Calu3 (cell line): Measurements from ENCODE around the gene USP12. TPM values are rescaled to one million over a fixed set of nuclear protein-coding genes. Genes with fewer than 3 reads are reported as not detected.

ENCODE experiments used
- BruUV-seq: library from RNA; stranded (reverse); fragments of 400-500 nt; replicated peaks from 2 replicates; lab custom pipeline; 2021; lab: Mats Ljungman, UMichigan
- CTCF ChIA-PET: fragments of 300-600 bp; sonication (Branson Sonifier 250); formaldehyde crosslinking; loops from one replicate; lab custom pipeline; 2022; ENCODE audit warnings: antibody characterized with exemption; lab: Charles Lee
- DNase-seq: peaks from one replicate; pipeline ENCODE4 v3.0.0; 2022
- H3K27ac Mint-ChIP-seq: one replicate; pipeline ENCODE4 v1.8.0; 2022; ENCODE audit warnings: mixed read lengths; ENCODE audit not compliant: unreplicated experiment
- H3K27me3 Mint-ChIP-seq: one replicate; pipeline ENCODE4 v1.8.0; 2022; ENCODE audit warnings: mixed read lengths; ENCODE audit not compliant: unreplicated experiment
- H3K36me3 Mint-ChIP-seq: one replicate; pipeline ENCODE4 v1.8.0; 2022; ENCODE audit warnings: mild to moderate bottlenecking, moderate library complexity, mixed read lengths; ENCODE audit not compliant: insufficient read depth, unreplicated experiment
- H3K4me1 Mint-ChIP-seq: one replicate; pipeline ENCODE4 v1.8.0; 2022; ENCODE audit warnings: mild to moderate bottlenecking, low read depth, mixed read lengths; ENCODE audit not compliant: unreplicated experiment
- H3K4me3 Mint-ChIP-seq: one replicate; pipeline ENCODE4 v1.8.0; 2022; ENCODE audit warnings: mild to moderate bottlenecking, low read depth, moderate library complexity, mixed read lengths; ENCODE audit not compliant: unreplicated experiment
- H3K9me3 Mint-ChIP-seq: one replicate; pipeline ENCODE4 v1.8.0; 2022; ENCODE audit warnings: low read depth, mixed read lengths; ENCODE audit not compliant: unreplicated experiment
- intact Hi-C: fragments of 100-400 bp; cut with micrococcal nuclease; formaldehyde crosslinking; loops from one replicate; pipeline ENCODE4 v1.10.0; 2022; ENCODE audit not compliant: unreplicated experiment
- total RNA-seq: library from RNA; stranded (reverse); gene quantifications from 2 replicates; pipeline ENCODE4 v1.2.3, GENCODE V29; 2022
- TF ChIP-seq, protein P1 (sequence below): fragments of 200-600 bp; IDR thresholded peaks from one replicate; pipeline ENCODE4 v1.8.0; 2022; ENCODE audit warnings: antibody characterized with exemption; ENCODE audit not compliant: unreplicated experiment

Gene USP12
- total RNA-seq, 1 experiment from 2014 or later = 20.6 TPM

- H3K27me3 Mint-ChIP-seq = no peaks in the 10 kb centered on the region
- BruUV-seq = no TSS peak
- intact Hi-C loops = no loop called here
- H3K9me3 Mint-ChIP-seq = no peaks in the 10 kb centered on the region
- TF ChIP-seq, protein P1, sequence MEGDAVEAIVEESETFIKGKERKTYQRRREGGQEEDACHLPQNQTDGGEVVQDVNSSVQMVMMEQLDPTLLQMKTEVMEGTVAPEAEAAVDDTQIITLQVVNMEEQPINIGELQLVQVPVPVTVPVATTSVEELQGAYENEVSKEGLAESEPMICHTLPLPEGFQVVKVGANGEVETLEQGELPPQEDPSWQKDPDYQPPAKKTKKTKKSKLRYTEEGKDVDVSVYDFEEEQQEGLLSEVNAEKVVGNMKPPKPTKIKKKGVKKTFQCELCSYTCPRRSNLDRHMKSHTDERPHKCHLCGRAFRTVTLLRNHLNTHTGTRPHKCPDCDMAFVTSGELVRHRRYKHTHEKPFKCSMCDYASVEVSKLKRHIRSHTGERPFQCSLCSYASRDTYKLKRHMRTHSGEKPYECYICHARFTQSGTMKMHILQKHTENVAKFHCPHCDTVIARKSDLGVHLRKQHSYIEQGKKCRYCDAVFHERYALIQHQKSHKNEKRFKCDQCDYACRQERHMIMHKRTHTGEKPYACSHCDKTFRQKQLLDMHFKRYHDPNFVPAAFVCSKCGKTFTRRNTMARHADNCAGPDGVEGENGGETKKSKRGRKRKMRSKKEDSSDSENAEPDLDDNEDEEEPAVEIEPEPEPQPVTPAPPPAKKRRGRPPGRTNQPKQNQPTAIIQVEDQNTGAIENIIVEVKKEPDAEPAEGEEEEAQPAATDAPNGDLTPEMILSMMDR = no peak
- H3K36me3 Mint-ChIP-seq = peaks cover 7% of the 10 kb centered on the region
- H3K4me3 Mint-ChIP-seq = peak overlapping the region; percentile 39
- peak overlapping the region; percentile 52 for H3K27ac Mint-ChIP-seq
- CTCF ChIA-PET = interaction anchor here (0.6 to 1.4 kb wide), 4 partner anchors 11 to 126 kb away, joined by 3 to 5 read pairs (median 4); no protein-coding TSS in a partner anchor
- H3K4me1 Mint-ChIP-seq = peaks cover 31% of the 10 kb centered on the region
- DNase-seq = peak; percentile 54
These were observed 12.0 kb upstream of the USP12 start for GRCh38 chr13:27183561-27184147.

GRCh38 chr13:27182844-27183497, 11.4 kb upstream of the USP12 start:
- TF ChIP-seq, protein P1 = no peak
- peak; percentile 60 for DNase-seq
- H3K9me3 Mint-ChIP-seq = no peaks in the 10 kb centered on the region
- peaks cover 31% of the 10 kb centered on the region for H3K4me1 Mint-ChIP-seq
- H3K4me3 Mint-ChIP-seq = peak overlapping the region; percentile 39
- CTCF ChIA-PET = interaction anchor here (0.6 to 1.4 kb wide), 2 partner anchors 10 to 19 kb away, joined by 4 read pairs; no protein-coding TSS in a partner anchor
- no TSS peak for BruUV-seq
- H3K27me3 Mint-ChIP-seq = no peaks in the 10 kb centered on the region
- H3K27ac Mint-ChIP-seq = peak overlapping the region; percentile 52
- intact Hi-C loops = no loop called here
- peaks cover 7% of the 10 kb centered on the region for H3K36me3 Mint-ChIP-seq

DNA sequence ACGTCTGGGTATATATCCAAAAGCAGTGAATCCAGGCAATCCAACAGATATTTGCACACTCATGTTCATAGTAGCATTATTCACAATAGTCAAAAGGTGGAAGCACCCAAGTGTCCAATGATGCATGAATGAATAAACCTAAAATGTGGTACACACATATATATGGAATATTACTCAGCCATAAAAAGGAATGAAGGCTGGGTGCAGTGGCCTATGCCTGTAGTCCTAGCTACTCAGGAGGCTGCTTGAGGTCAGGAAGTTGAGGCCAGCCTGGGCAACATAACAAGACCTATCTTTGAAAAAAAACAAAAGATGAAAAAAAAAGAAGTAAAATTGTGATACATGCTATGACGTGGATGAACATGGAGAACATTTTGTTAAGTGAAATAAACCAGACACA, 10.4 kb upstream of the USP12 start:
- Mint-ChIP-seq H3K27me3 (no peaks in the 10 kb centered on the region), H3K4me3 (no peak overlapping the region), H3K4me1 (peaks cover 32% of the 10 kb centered on the region), H3K9me3 (no peaks in the 10 kb centered on the region), H3K36me3 (peaks cover 7% of the 10 kb centered on the region), H3K27ac (peak overlapping the region; percentile 47)
- CTCF ChIA-PET = no interaction called here
- intact Hi-C loops = no loop called here
- no peak for DNase-seq
- TF ChIP-seq, protein P1 = no peak
- no TSS peak for BruUV-seq

GRCh38 chr13:27177852-27178251, 6.2 kb upstream of the USP12 start:
- TF ChIP-seq, protein P1 = no peak
- Mint-ChIP-seq H3K27me3 (no peaks in the 10 kb centered on the region), H3K9me3 (no peaks in the 10 kb centered on the region), H3K27ac (no peak overlapping the region), H3K36me3 (no peaks in the 10 kb centered on the region), H3K4me1 (peaks cover 36% of the 10 kb centered on the region), H3K4me3 (no peak overlapping the region)
- intact Hi-C loops = no loop called here
- CTCF ChIA-PET = no interaction called here
- no peak for DNase-seq
- BruUV-seq = no TSS peak
